ENCODE results near the gene MMP24OS.

The MMP24OS gene

DNA sequence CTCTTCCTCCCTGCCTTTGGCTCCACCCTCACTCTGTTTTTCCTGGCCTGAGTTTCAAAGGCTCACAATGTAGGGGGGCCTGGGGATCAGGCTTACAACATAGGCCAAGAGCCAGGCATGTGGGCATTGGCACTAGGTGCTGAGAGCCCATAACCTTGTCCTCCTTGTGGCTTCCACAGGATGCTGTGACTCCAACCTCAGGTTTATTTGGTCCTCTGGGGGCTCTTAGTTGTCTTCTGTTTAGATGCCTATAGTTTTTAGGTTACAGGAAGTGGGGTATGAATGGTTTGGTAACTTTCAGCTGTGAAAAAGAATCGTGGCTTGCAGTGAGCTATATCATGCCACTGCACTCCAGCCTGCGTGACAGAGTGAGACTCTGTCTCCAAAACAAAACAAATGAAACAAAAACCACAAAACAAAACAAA lies 25.9 kb downstream of the MMP24OS start:
- no peak for DNase-seq (ENCODE audit: low read depth in 3 of 3)

DNA sequence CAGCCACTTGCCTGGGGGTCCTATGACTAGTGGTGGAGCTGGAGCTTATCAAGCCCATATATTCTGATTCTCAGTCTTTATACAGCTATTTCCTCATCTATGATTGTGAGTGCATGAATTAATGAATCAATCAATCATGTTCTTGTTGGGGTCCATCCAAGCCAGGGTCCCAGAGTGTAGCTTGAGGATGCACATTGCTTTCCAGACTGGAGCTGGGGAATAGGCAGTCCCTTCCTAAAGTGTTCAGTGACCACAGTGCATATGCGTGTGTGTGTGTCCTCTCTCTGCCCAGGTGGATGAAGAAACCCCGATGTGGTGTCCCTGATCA lies 26.3 kb downstream of the MMP24OS start:
- DNase-seq (ENCODE audit: low read depth in 3 of 3): no peak

GRCh38 chr20:35248641-35249475 lies 29.1 kb downstream of the MMP24OS start:
- no peak for DNase-seq (ENCODE audit: low read depth in 3 of 3)

GRCh38 chr20:35246723-35247122 lies 31.2 kb downstream of the MMP24OS start:
- no peak for DNase-seq (ENCODE audit: low read depth in 3 of 3)

GRCh38 chr20:35243986-35244385 lies 33.9 kb downstream of the MMP24OS start:
- DNase-seq (ENCODE audit: low read depth in 3 of 3): no peak

- no peak for DNase-seq (ENCODE audit: low read depth in 3 of 3)
Measured at GRCh38 chr20:35243317-35243716, 34.6 kb downstream of the MMP24OS start.

DNA sequence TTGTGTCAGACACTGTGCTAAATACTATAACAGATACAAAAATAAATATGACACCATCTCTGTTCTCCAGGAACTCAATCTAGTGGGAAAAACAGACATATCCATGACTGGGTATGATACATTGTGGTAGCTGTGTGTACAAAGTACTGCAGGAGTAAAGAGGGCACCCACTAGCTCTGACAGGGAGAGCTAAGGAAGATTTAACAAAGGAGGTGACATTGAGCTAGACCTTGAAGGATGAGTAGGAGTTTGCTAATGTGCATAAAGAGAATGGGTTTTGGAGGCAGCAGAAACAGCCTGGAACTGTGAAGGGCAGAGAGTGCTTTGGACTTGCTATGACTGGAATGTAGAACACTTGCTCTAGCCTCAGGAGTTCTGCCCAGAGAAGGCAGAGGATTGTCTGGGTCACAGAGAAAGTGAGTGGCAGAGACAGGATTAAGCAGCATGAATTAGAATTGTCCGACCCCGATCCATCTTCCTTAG lies 37.1 kb downstream of the MMP24OS start:
- DNase-seq (ENCODE audit: low read depth in 3 of 3): no peak

DNA sequence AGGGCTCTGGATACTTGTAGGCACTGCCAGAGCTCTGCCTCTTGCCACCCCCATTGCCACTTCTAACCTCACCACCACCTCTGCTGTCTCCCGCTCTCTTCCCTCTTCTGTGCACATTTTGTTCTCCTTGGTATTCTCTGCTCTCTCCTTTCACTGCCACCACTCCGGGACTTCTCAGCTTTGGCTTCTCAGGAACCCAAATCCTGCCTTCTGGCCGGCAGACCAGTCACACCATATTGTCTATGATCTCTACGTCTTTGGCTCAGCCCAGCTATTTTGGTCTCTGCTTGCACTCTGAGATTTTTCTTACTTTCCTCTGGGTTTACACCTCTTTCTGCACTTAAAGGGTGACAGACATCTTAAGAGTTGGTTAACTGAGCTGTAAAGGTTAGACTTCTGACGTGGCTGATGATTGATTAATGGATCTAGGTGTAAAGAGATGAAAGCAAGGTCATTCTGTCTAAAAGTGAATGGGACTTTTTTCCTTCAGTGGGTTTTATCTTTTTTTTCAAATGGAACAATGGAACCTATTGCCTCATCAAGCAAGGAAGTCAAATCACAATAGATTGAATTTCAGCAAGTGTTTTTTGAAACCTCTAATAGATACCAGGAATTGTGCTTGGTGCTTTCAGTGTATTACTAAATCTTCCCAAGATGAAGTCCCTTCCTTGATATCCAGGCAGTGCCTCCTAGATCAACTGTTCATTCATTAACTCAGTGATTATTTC lies 37.7 kb downstream of the MMP24OS start:
- DNase-seq (ENCODE audit: low read depth in 3 of 3): no peak

GRCh38 chr20:35238735-35239134 lies 39.2 kb downstream of the MMP24OS start:
- DNase-seq (ENCODE audit: low read depth in 3 of 3): no peak

DNA sequence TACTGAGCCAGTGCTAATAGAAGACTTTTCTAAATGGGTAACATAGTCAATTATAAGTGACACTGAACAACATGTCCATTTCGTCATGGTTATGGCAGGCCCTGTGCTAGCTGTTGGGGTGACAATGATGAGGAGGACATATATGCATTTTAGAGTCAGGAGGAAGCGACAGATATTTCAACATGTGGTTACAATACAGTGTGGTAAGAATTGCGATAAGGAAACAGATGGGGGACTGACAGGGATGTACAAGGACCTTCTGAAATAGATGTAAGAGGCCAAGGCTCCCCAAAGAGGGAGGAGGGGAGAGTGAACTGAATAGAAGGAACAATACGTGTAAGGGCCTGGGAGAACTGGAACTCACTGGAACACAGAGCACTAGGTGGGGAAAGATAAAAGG lies 39.8 kb downstream of the MMP24OS start:
- no peak for DNase-seq (ENCODE audit: low read depth in 3 of 3)

DNA sequence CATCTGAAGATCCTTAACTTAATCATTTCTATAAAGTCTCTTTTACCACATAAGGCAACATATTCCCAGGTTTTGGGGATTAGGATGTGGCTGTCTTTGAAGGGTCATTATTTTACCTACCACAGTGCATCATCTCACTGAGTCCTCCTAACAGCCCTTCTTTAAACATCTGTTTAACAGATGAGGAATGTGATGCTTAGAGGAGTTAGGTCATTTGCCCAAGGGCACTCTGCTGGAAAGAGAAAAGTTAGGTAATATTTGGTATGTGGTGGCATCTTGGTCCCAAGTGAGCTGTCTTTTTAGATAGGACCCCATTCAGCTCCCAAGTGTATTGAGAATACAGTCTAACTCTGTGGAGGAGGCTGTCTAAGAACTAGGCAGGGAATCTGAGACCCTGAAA lies 40.4 kb downstream of the MMP24OS start:
- no peak for DNase-seq (ENCODE audit: low read depth in 3 of 3)

DNA sequence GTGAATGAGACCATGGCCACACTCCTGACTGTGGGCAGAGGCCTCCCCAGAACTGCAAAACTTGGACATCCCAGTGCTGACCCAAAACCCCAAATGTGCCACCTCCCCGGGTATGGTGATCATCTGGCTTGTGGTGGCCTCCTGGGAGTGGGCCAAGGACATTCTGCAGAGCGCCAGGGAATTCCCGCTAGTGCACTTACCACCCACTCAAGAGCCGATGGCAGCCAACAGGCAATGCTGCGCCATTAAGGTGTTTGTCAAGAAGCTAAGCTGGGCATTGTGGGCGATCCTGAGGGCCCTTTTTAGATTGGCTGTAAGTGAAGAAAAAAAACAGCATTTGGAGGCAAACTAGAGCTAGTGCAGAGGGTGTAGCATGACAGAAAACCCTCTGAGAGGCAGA lies 42.0 kb downstream of the MMP24OS start:
- DNase-seq (ENCODE audit: low read depth in 3 of 3): no peak

DNA sequence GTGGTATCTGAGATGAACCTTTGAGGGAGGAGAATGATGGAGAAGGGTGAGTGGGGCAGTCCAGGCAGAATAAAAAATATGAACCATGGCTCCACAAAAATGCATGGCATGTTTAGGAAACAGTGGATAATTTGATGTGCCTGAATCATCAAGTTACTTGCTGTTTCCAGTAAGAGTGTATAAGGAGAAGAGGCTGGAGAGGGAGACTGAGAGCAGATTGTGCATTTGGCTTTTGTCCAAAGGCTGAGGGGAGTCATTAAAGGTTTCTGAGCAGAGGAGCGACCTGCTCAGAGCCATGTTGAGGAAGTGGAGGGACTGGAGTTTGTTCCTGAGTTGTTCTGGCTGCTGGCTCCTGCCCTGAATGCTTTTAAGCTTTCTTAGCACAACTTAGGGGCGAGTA lies 45.3 kb downstream of the MMP24OS start:
- no peak for DNase-seq (ENCODE audit: low read depth in 3 of 3)

DNA sequence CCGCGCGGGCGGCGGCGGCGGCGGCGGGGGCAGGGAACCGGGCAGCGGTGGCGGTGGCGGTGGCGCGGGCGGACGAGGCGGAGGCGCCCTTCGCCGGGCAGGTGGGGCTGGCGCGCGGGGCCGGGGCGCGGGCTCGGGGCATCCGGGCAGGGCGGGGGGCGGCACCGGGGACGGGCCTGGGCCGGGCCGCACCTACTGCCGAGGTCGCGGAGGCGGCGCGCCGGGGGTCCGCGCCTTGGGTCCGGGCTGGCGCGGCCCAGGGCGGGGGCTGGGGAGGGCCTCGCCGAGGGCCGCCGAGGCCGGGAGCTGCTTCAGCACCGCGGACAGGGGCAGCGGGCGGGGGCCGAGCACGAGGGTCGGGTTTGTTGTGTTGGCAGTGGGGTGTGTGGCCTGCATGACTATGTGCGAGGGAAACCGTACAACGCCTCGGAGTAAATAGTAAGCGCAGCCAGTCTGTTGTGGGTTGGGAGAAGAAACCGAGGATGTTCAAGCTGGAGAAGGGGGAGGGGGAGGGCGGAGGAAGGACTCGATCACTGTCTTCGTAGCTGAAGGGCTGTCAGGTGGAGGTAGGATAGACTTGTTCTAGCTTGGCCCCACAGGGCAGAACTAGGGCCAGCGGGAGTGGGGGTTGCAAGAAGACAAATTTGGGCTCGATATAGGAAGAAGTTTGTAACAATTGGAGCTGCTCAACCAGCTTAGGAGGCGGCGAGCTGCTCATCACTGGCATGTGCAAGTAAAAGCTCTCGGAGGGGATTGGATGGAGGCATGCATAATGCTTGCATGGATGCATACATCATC lies 50.8 kb downstream of the MMP24OS start:
- DNase-seq (ENCODE audit: low read depth in 3 of 3): peak; percentile 9 to 42 (median 11)
